Measurements from ENCODE around the gene ARMC9.
"Not testable (repeated sequence)": the region's sequence is repeated elsewhere in the genome, so short reads cannot be mapped to it uniquely, and the experiment has no call there.

Gene ARMC9

GRCh38 chr2:231183851-231184250 lies 14.6 kb upstream of the ARMC9 start:
- no peak for DNase-seq (ENCODE audit: low read depth)

- DNase-seq (ENCODE audit: low read depth) = no peak
These were observed 14.1 kb upstream of the ARMC9 start for GRCh38 chr2:231184319-231184718.

GRCh38 chr2:231185050-231185725 lies 13.2 kb upstream of the ARMC9 start:
- DNase-seq (ENCODE audit: low read depth) = no peak

GRCh38 chr2:231185886-231186285 lies 12.5 kb upstream of the ARMC9 start:
- no peak for DNase-seq (ENCODE audit: low read depth)

- DNase-seq (ENCODE audit: low read depth) = no peak
These were observed 12.1 kb upstream of the ARMC9 start for GRCh38 chr2:231186325-231186724.

- DNase-seq (ENCODE audit: low read depth) = no peak
These were observed 10.5 kb upstream of the ARMC9 start for GRCh38 chr2:231187736-231188505.

- no peak for DNase-seq (ENCODE audit: low read depth)
These were observed 9.8 kb upstream of the ARMC9 start for GRCh38 chr2:231188506-231189170.

- DNase-seq (ENCODE audit: low read depth) = no peak
These were observed 9.3 kb upstream of the ARMC9 start for GRCh38 chr2:231189171-231189530.

GRCh38 chr2:231189571-231190495 lies 8.6 kb upstream of the ARMC9 start:
- DNase-seq (ENCODE audit: low read depth) = no peak

- no peak for DNase-seq (ENCODE audit: low read depth)
These were observed 7.8 kb upstream of the ARMC9 start for GRCh38 chr2:231190531-231191197.

GRCh38 chr2:231191896-231192872 lies 6.2 kb upstream of the ARMC9 start:
- no peak for DNase-seq (ENCODE audit: low read depth)

- DNase-seq (ENCODE audit: low read depth) = no peak
These were observed 5.2 kb upstream of the ARMC9 start for GRCh38 chr2:231193216-231193615.

GRCh38 chr2:231196592-231196991 lies 1.8 kb upstream of the ARMC9 start:
- DNase-seq (ENCODE audit: low read depth) = no peak

GRCh38 chr2:231197196-231197595 lies 1.2 kb upstream of the ARMC9 start:
- not testable (repeated sequence) for DNase-seq (ENCODE audit: low read depth)

GRCh38 chr2:231197706-231198290 lies 633 bp upstream of the ARMC9 start:
- DNase-seq (ENCODE audit: low read depth) = no peak

GRCh38 chr2:231199219-231199618 lies 788 bp downstream of the ARMC9 start:
- DNase-seq (ENCODE audit: low read depth) = no peak

GRCh38 chr2:231200805-231201474 lies 2.5 kb downstream of the ARMC9 start:
- no peak for DNase-seq (ENCODE audit: low read depth)

GRCh38 chr2:231201475-231201814 lies 3.0 kb downstream of the ARMC9 start:
- no peak for DNase-seq (ENCODE audit: low read depth)

GRCh38 chr2:231203087-231203486 lies 4.7 kb downstream of the ARMC9 start:
- DNase-seq (ENCODE audit: low read depth) = no peak
